GM12872 (cell line): ENCODE measurements around the gene SOX6.

Experiments used
- TF ChIP-seq, protein P1 (sequence below): IDR thresholded peaks from 3 replicates; pipeline ENCODE4 v1.5.1; 2011; ENCODE audit warnings: low read depth, mild to moderate bottlenecking, low read length, moderate library complexity; ENCODE audit not compliant: insufficient read depth

Gene SOX6

DNA sequence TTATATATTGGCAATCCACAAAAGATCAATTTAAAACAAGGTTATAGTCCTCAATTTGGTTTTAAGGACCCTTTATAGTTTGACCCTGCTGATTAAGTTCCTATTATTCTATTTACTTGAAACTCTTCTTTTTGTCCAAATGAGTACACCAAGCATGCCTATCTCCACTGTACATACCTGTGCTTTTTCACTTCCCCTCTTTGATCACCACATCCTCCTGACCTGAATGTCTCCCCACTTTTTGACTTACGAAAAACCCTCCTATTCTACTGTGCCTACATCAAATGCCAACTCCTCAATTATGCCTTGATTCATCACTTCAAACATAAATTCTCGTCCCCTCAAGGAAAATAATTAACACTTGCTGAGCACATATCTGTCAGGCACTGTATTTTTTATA, 113.5 kb downstream of the SOX6 start:
- TF ChIP-seq, protein P1, sequence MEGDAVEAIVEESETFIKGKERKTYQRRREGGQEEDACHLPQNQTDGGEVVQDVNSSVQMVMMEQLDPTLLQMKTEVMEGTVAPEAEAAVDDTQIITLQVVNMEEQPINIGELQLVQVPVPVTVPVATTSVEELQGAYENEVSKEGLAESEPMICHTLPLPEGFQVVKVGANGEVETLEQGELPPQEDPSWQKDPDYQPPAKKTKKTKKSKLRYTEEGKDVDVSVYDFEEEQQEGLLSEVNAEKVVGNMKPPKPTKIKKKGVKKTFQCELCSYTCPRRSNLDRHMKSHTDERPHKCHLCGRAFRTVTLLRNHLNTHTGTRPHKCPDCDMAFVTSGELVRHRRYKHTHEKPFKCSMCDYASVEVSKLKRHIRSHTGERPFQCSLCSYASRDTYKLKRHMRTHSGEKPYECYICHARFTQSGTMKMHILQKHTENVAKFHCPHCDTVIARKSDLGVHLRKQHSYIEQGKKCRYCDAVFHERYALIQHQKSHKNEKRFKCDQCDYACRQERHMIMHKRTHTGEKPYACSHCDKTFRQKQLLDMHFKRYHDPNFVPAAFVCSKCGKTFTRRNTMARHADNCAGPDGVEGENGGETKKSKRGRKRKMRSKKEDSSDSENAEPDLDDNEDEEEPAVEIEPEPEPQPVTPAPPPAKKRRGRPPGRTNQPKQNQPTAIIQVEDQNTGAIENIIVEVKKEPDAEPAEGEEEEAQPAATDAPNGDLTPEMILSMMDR, result no peak

DNA sequence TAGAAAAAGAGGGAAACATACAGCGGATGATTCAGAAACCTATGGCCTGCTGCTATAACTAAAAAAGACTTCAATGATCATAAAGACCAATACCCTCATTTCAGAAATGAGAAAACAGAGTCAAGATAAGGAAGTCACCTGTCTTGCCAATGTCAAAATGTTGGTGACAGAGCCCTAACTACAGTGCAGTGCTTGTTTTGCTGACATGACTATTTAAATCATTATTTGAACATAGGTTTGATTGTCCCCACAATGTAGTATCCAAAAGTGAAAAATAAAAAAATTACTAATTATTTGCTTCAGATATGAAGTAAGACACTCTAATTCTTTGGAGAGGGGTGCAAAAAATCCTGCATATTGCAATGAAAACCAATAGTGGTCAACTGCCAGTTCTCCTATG, 115.7 kb downstream of the SOX6 start:
- TF ChIP-seq, protein P1, result no peak

DNA sequence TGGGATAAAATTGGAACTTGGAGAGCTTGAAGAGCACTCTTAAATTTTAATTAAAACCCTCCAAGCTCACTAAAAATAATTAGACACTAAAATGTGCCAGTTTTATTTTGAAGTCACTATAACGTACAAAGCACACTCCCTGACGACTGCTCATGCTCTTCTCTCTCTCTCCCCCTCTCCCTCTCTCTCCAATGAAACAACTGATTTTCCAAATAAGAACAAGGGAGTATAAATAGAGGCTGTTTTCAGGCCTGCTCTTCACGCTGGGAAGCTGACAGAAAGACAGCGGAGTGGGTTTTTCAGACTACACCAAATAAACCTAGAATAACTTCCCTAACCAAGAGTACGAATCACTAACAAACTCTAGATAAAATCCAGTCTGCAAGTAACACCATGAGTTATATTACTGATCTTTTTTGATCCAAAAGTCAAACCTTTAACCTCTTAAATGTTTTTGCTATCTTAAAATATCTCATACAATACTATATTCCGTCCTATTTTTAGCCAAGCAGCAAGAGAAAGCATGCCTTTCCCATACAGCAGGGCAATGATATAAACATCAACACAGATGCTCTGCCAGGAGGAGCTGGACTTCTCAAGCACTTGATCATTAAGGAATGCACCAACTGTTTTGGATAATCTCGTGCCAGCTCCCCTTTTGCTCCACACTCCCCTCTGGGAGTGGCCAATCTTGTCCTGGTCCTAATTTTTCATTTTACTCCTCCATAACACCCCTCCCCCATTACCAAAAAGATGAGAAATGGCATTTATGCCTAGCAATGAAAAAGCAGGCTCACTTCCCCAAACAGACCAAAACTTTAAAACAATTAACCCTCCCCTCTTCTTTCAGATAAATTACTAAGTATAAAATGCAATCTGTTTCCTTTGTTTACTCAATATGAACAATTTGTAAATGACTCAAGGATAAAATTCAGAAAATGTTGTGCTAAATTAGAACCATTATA, 116.9 kb downstream of the SOX6 start:
- TF ChIP-seq, protein P1, result no peak

DNA sequence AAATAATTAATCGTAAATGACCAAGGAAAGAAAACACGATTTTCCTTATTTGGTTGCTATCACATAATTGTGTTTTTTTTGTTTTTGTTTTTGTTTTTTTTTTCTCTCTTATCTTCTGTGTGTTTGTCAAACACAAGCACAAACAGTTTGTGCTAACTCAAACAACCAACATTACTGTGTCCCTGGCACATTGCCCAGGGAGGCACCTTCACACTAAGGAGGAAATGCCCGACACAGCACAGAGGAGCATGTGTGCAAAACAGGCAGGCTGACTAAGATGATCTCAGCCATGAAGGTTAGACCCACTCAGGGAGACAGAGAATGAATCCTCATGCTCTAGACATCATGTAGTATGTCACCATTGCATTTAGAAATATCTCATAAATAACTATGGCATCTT, 130.1 kb downstream of the SOX6 start:
- TF ChIP-seq, protein P1, result no peak

DNA sequence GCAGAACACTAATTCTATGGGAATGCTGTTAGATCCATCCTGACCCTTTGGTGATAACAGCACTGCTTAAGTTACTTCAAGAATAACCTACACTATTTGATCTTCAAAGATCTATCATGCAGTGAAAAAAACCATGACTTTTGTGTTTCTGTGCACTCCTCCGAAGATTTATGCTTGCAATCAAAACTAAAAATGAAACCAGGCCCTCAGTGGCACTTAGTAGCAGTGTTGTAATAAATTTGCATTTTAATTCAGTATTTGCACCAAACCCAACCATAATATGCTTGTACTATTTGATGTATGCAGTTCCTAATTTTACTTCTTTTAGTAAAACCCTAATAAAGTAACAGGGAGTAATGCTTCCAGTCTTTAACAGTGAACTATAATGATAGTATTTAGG, 130.7 kb downstream of the SOX6 start:
- TF ChIP-seq, protein P1, result no peak

DNA sequence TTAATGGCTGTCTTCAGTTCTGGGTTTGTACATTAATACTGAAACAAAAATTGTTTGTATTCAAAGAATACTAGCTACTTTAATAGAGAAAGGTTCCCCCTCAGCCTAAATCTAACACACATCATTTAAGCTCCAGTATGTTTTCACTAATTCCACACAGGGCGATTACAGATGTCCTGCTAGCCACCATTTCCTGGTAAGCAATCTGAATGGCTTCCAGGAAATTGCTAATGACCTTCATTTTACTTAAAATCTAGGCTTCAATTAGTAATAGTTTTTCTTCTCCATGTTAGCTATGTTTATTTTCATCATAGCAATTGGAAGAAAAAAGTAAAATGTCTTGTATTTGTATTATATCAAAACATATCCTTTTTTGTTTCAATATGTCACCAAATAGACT, 132.8 kb downstream of the SOX6 start:
- TF ChIP-seq, protein P1, result no peak

DNA sequence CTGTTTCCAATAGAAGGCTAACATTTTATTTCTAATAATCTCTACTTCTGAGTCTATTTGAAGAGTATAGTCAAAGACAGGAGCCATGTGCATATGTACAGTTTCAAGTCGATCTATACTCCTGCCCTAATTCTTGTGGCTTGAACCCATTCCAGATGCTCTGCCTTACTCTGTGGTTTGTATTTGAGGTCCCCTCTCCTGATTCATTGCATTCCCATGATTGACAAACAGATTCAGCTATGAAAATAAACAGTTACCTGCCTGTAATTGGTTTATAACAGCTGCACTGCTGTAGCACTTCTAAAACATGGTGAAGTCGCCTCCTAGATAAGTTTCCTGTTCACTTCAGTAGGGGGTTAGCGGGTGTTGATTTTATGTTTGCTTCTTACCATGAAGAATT, 138.7 kb downstream of the SOX6 start:
- TF ChIP-seq, protein P1, result no peak
